Epithelial cell of proximal tubule (primary cell): Measurements from ENCODE around the gene TM9SF4. TPM values are rescaled to one million over a fixed set of nuclear protein-coding genes. Genes with fewer than 3 reads are reported as not detected.
A peak's percentile ranks its signal among the peaks of the same experiment; 100 is the strongest.

Experiments
- DNase-seq: peaks from one replicate; pipeline ENCODE4 v3.0.0-alpha.2; 2011; ENCODE audit warnings: low read depth
- H3K4me3 ChIP-seq: 2 replicates; pipeline ENCODE4 v1.5.1; 2011; ENCODE audit warnings: low read depth, mild to moderate bottlenecking, low read length
- total RNA-seq: library from RNA; depleted of rRNA; stranded (reverse); fragments of >200 nt; gene quantifications from 2 replicates; pipeline ENCODE4 v1.2.3, GENCODE V29; 2015
- TF ChIP-seq, protein P1 (sequence below): conservative IDR thresholded peaks from 2 replicates; pipeline ENCODE4 v1.5.1; 2012; ENCODE audit warnings: low read depth, mild to moderate bottlenecking, low read length

The TM9SF4 gene, protein sequence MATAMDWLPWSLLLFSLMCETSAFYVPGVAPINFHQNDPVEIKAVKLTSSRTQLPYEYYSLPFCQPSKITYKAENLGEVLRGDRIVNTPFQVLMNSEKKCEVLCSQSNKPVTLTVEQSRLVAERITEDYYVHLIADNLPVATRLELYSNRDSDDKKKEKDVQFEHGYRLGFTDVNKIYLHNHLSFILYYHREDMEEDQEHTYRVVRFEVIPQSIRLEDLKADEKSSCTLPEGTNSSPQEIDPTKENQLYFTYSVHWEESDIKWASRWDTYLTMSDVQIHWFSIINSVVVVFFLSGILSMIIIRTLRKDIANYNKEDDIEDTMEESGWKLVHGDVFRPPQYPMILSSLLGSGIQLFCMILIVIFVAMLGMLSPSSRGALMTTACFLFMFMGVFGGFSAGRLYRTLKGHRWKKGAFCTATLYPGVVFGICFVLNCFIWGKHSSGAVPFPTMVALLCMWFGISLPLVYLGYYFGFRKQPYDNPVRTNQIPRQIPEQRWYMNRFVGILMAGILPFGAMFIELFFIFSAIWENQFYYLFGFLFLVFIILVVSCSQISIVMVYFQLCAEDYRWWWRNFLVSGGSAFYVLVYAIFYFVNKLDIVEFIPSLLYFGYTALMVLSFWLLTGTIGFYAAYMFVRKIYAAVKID
- 25.7 and 29.4 TPM in 2 replicates for total RNA-seq

DNA sequence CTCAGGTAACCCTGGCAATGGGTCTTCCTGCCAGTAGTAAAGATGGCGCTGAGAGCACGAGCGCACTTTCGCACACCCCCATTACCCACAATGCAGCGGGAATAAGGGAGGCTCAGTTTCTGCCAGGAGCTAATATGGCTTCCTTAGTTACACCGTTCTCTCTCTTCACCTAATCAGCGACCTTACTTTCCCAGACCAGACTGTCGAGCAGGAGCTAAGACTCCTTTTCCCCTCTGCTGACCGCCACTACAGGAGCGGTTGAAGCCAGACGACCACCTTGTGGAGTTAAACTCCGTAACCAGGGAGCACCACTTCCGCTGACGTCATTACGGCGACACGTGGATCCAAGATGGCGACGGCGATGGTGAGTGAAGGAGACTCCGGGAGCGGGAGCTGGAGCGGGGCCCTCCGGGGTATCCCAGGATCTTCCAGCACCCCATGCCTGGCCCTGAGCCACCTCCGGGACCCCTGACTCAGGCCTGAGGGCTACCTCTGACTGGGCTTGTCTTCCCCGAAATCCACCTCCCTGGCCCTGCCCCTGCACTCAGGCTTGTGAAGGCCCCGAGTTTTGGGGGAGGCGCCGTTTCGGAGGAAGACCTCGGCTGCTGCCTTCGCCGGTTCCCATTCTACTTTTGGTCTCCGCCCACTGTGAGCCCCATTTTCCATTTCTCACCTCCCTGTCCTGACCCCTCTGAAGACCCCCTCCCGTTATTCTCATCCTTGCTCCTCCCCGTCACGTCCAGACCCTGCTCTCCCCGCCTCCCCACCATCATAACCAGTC, at the start of gene TM9SF4:
TM9SF4 (plus strand) TSS at position 323 of the 781 bp plus-strand sequence; CDS start at position 350, 27 bp downstream.
- TF ChIP-seq, protein P1, sequence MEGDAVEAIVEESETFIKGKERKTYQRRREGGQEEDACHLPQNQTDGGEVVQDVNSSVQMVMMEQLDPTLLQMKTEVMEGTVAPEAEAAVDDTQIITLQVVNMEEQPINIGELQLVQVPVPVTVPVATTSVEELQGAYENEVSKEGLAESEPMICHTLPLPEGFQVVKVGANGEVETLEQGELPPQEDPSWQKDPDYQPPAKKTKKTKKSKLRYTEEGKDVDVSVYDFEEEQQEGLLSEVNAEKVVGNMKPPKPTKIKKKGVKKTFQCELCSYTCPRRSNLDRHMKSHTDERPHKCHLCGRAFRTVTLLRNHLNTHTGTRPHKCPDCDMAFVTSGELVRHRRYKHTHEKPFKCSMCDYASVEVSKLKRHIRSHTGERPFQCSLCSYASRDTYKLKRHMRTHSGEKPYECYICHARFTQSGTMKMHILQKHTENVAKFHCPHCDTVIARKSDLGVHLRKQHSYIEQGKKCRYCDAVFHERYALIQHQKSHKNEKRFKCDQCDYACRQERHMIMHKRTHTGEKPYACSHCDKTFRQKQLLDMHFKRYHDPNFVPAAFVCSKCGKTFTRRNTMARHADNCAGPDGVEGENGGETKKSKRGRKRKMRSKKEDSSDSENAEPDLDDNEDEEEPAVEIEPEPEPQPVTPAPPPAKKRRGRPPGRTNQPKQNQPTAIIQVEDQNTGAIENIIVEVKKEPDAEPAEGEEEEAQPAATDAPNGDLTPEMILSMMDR, result no peak
- DNase-seq, result peak; percentile 79
- peak within 1 kb of the TSS; percentile 79 for H3K4me3 ChIP-seq

DNA sequence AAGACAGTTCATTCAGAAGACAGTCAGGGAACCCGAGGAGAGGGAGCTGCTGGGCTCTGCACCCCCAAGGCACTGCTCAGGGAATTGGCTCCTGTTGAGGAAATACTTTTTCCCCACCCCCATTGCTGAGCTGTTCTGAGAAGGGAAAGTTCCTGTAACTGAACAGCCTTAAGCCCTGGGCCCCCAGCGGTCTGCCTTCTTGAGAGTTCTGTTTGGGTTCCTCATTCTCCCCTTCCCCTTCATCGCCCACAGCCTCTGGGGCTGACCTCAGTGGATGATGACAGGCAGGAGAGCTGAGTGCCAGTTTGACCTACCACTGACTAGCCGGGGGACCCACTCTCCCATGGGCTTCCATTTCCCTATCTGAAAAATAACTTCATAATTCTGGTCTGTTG, 46.7 kb upstream of the TM9SF4 start:
- TF ChIP-seq, protein P1, result no peak

DNA sequence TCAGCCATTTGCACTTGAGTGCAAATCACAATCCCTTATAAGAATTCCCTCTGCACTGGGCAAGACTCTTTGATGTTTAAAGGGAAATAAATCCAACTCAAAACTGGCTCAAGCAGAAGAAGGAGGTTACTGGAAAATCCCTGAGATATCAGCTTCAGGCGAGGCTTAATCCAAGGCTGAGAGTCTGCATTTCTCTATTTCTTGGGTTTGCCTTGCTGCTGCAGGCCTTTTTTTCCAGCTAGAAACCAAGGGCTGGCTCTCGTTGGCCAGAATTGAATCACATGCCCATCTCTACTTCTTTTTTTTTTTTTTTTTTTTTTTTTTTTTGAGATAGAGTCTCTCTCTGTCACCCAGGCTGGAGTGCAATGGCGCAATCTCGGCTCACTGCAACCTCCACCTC, 45.8 kb upstream of the TM9SF4 start:
- TF ChIP-seq, protein P1, result no peak
- no peak for DNase-seq
- no peak overlapping the region for H3K4me3 ChIP-seq

More for the DNA sequence above, 46.7 kb upstream of the TM9SF4 start:
- DNase-seq, result no peak
- H3K4me3 ChIP-seq, result no peak overlapping the region

DNA sequence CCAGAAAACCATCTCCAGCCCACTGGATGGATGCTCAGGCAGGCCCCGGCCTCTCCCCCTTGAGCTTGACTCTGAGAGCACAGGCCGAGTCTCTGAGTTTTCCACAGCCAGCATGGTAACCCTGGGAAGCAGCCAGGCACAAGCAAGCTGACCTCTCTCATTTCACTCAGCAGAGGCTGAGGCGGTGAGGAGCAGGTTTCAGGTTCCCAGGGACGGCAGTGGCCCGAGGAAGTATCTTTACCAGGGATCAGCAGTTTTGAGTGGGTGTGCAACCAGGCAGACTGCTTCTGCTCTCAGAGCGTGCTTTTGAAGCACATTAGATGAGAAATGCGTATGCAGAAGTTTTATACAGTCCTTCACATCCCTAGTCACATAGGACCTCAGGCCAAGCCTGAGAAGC, 44.8 kb upstream of the TM9SF4 start:
- H3K4me3 ChIP-seq, result no peak overlapping the region
- TF ChIP-seq, protein P1, result no peak

DNA sequence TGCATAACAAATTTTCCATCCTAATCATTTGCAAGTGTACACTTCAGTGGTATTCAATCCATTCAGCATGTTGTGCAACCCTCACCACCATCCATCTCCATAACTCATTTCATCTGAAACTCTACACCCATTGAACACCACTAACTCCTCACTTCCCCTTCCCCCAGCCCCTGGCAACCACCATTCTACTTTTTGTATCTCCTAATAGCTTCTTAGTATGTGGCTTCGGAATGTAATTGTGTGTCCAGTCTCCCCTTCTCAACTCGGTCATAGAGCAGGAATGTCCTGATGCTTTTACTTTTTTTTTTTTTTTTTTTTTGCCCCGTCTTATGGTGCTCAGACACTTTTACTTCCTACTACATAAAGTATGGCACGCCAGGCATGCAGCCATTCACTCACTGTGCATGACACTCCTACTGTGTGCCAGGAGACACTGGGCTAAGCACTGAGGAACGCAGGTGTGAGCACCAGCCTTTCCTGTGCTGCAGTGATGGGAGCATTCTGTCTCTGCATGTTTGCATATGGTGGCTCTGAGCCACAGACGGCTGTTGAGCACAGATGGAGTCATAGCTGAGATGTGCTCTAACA, 42.2 kb upstream of the TM9SF4 start:
- TF ChIP-seq, protein P1, result no peak
- H3K4me3 ChIP-seq, result no peak overlapping the region
- no peak for DNase-seq

More for the DNA sequence above, 44.8 kb upstream of the TM9SF4 start:
- DNase-seq, result no peak

DNA sequence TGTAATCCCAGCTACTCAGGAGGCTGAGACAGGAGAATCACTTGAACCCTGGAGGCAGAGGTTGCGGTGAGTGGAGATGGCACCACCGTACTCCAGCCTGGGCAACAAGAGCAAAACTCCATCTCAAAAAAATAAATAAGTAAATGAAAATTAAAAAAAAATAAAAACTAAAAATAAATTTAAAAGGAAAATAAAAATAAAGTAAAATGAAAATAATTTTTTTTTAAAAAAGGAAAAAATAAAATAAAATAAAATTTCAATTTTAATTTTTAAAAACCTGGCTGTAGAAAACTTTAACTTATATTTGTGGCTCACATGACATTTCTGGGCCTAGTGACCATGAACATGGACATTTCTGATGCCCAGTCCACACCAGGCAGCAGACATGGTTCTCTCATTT, 41.3 kb upstream of the TM9SF4 start:
- TF ChIP-seq, protein P1, result no peak
- DNase-seq, result no peak
- H3K4me3 ChIP-seq, result no peak overlapping the region
